NCI-H82 (cell line): ENCODE measurements around the gene NEMF.
"Not testable (repeated sequence)": the region's sequence is repeated elsewhere in the genome, so short reads cannot be mapped to it uniquely, and the experiment has no call there.

Source experiments
- DNase-seq: peaks from one replicate; lab custom pipeline; 2025; lab: John Stamatoyannopoulos, UW

NEMF gene

GRCh38 chr14:49876563-49877127 is 24.1 kb upstream of the NEMF start:
- no peak for DNase-seq

- no peak for DNase-seq
Observed at GRCh38 chr14:49875640-49876198, 23.1 kb upstream of the NEMF start.

GRCh38 chr14:49873548-49873947 is 21.0 kb upstream of the NEMF start:
- DNase-seq: not testable (repeated sequence)

GRCh38 chr14:49870908-49871307 is 18.3 kb upstream of the NEMF start:
- DNase-seq: no peak

GRCh38 chr14:49868720-49869114 is 16.1 kb upstream of the NEMF start:
- no peak for DNase-seq

- DNase-seq: peak; percentile 95
Observed at GRCh38 chr14:49867831-49868719, 15.5 kb upstream of the NEMF start.

GRCh38 chr14:49865431-49865859 is 12.9 kb upstream of the NEMF start:
- DNase-seq: peak; percentile 73

GRCh38 chr14:49863487-49864281 is 11.1 kb upstream of the NEMF start:
- peak; percentile 15 for DNase-seq

GRCh38 chr14:49862089-49862673 is 9.6 kb upstream of the NEMF start:
- DNase-seq: peak; percentile 81

GRCh38 chr14:49861699-49862088 is 9.1 kb upstream of the NEMF start:
- DNase-seq: peak; percentile 77

GRCh38 chr14:49860988-49861698 is 8.6 kb upstream of the NEMF start:
- peak; percentile 13 for DNase-seq

- DNase-seq: peak; percentile 72
Observed at GRCh38 chr14:49858383-49858782, 5.8 kb upstream of the NEMF start.

GRCh38 chr14:49857427-49858003 is 4.9 kb upstream of the NEMF start:
- no peak for DNase-seq

- DNase-seq: peak; percentile 91
Observed at GRCh38 chr14:49853572-49854375, 1.2 kb upstream of the NEMF start.

- DNase-seq: no peak
Observed at GRCh38 chr14:49853158-49853477, 530 bp upstream of the NEMF start.

- peak; percentile 2 for DNase-seq
Observed at GRCh38 chr14:49851813-49852212, 775 bp downstream of the NEMF start.

- DNase-seq: no peak
Observed at GRCh38 chr14:49849213-49849847, 3.3 kb downstream of the NEMF start.

GRCh38 chr14:49828640-49829039 is 23.9 kb downstream of the NEMF start:
- DNase-seq: no peak

- no peak for DNase-seq
Observed at GRCh38 chr14:49820176-49820575, 32.4 kb downstream of the NEMF start.

GRCh38 chr14:49816844-49817243 is 35.7 kb downstream of the NEMF start:
- no peak for DNase-seq
